OCI-LY7 (cell line): ENCODE measurements around the gene CA12.

Source experiments
- CTCF ChIP-seq: fragments of 200-600 bp; sonication (generic); conservative IDR thresholded peaks from 2 replicates; pipeline ENCODE4 v1.5.1; 2014; ENCODE audit warnings: mild to moderate bottlenecking, antibody characterized with exemption, low read length, moderate library complexity, mixed read lengths
- EZH2phosphoT487 ChIP-seq: fragments of 200-600 bp; sonication (generic); IDR thresholded peaks from 2 replicates; pipeline ENCODE4 v1.6.1; 2018; ENCODE audit warnings: low read depth, borderline replicate concordance, mild to moderate bottlenecking, mixed run types, antibody characterized with exemption, low read length, moderate library complexity, mixed read lengths

GRCh38 chr15:63354821-63355650 lies 26.6 kb downstream of the CA12 start:
- TF ChIP-seq CTCF (no peak), EZH2phosphoT487 (no peak)
